Activated CD8-positive, alpha-beta T cell treated with anti-CD3 and anti-CD28 coated beads, Interleukin-2, amount 10 ng/mL, durations not matched to agents 7 days and 5 days (primary cell): ENCODE results near the gene C2. TPM values are rescaled to one million over a fixed set of nuclear protein-coding genes. Genes with fewer than 3 reads are reported as not detected.
"Not testable (repeated sequence)": the region's sequence is repeated elsewhere in the genome, so short reads cannot be mapped to it uniquely, and the experiment has no call there.

ENCODE experiments used
- ATAC-seq: fragments of 150-1000 bp; cut with Tn5 transposase; one replicate; pipeline ENCODE4 v1.10.0; 2021; ENCODE audit warnings: moderate library complexity
- CTCF ChIA-PET: fragments of 350-600 bp; sonication (Branson Sonifier 250); formaldehyde crosslinking; loops from one replicate; lab custom pipeline; 2021; ENCODE audit warnings: antibody characterized with exemption; lab: Charles Lee
- POLR2A ChIA-PET: fragments of 350-600 bp; sonication (Branson Sonifier 250); formaldehyde crosslinking; loops from one replicate; lab custom pipeline; 2021; ENCODE audit warnings: antibody characterized with exemption; lab: Charles Lee
- DNase-seq: peaks from one replicate; pipeline ENCODE4 v3.0.0-alpha.2; 2020
- H3K27ac Mint-ChIP-seq: one replicate; pipeline ENCODE4 v1.8.0; 2021; ENCODE audit warnings: mild to moderate bottlenecking, mixed read lengths
- H3K27me3 Mint-ChIP-seq: one replicate; pipeline ENCODE4 v1.8.0; 2021; ENCODE audit warnings: low read depth, mixed read lengths
- H3K36me3 Mint-ChIP-seq: one replicate; pipeline ENCODE4 v1.8.0; 2021; ENCODE audit warnings: low read depth, mixed read lengths
- H3K4me1 Mint-ChIP-seq: one replicate; pipeline ENCODE4 v1.8.0; 2021; ENCODE audit warnings: low read depth, mixed read lengths
- H3K4me3 Mint-ChIP-seq: one replicate; pipeline ENCODE4 v1.8.0; 2021; ENCODE audit warnings: mild to moderate bottlenecking, mixed read lengths
- H3K9me3 Mint-ChIP-seq: one replicate; pipeline ENCODE4 v1.8.0; 2022; ENCODE audit warnings: mixed read lengths; ENCODE audit not compliant: insufficient read depth
- total RNA-seq, 2 experiments: library from RNA; stranded (reverse); gene quantifications; one replicate each; pipeline ENCODE4 v1.2.3, GENCODE V29; 2021

Gene C2
- total RNA-seq, 2 experiments from 2014 or later, result 0.26 to 0.87 TPM

DNA sequence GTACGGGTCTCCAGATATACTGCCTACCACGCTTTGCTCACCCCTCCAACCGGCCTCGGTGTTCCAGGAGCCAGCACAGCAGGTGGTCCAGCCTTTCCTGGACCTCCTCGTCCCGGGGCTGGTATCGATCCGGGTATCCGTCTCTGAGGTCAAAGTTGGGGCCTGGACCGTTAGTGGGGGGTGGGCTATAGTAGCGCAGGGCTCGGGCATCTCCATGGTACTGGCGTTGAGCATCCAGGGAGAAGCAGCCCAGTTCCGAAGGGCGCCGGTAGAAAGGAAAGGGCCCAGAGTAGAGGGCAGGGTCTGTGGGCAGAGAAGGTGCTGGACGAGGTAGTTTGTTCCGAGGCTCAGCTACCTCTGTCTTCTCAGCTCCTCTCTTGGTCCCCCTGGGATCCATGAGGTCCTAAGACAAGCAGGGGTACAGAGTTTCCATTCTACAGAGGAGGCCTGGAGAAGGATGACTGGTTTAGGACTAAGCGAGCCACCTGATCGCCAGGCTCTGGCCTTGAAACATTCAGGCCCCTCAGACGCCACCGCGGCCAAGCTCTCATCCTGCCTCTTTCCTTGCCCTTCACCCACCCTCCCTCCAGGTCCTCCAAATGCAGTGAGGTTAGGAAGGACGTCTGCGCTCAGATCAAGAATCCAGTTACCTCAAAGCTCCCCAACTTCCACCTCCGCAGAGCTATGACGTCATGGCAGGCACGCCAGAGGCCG lies 43.9 kb downstream of the C2 start:
- peak overlapping the region; percentile 95 for H3K4me3 Mint-ChIP-seq
- H3K27ac Mint-ChIP-seq, result peak overlapping the region; percentile 100
- DNase-seq, result no peak
- no peaks in the 10 kb centered on the region for H3K27me3 Mint-ChIP-seq
- peaks cover 37% of the 10 kb centered on the region for H3K4me1 Mint-ChIP-seq
- ATAC-seq, result no peak
- no peaks in the 10 kb centered on the region for H3K9me3 Mint-ChIP-seq
- ChIA-PET POLR2A (interaction anchor here (0.8 to 6.0 kb wide), 16 partner anchors 8 to 1001 kb away, joined by 3 to 68 read pairs (median 4); partner anchors contain the start of genes BAG6, EHMT2, NELFE and PBX2), CTCF (interaction anchor here (1.0 to 2.6 kb wide), 5 partner anchors 13 to 224 kb away, joined by 3 to 15 read pairs (median 4); partner anchors contain the start of genes NELFE, NEU1 and SKIC2)
- peaks cover 36% of the 10 kb centered on the region for H3K36me3 Mint-ChIP-seq

DNA sequence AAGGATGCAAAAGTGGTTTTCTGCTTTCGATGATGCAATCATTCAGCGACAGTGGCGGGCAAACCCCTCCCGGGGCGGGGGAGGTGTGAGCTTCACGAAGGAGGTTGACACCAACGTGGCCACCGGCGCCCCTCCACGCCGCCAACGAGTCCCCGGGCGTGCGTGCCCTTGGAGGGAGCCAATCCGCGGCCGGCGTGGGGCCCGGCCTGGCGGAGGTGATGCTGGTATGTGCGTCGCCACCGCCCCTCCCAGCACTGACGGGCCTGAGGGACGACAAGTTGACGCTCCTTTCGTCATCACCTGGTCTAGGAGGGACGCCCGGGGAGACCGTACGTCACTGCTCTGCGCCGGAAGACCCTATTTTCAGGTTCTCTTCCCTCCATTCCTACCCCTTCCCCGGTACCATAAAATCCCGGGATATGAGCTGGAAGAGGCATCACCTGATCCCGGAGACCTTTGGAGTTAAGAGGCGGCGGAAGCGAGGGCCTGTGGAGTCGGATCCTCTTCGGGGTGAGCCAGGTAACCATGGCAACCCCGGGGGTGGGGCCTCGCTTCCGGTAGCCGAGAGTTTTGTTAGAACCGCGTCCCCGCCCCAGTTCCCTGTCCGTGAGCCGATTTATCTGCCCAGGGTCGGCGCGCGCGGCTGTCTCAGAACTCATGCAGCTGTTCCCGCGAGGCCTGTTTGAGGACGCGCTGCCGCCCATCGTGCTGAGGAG lies 44.6 kb downstream of the C2 start, which contains the start of gene DXO:
Gene DXO (minus strand): TSS at position 146 of the 716 bp plus-strand sequence. CDS start 463 bp downstream, outside the sequence.
- no peaks in the 10 kb centered on the region for H3K27me3 Mint-ChIP-seq
- CTCF ChIA-PET, result interaction anchor here (1.0 to 2.7 kb wide), 6 partner anchors 13 to 223 kb away, joined by 3 to 15 read pairs (median 9); partner anchors contain the start of genes NELFE, NEU1 and SKIC2
- peak within 1 kb of the TSS; percentile 100 for H3K27ac Mint-ChIP-seq
- peaks cover 32% of the 10 kb centered on the region for H3K36me3 Mint-ChIP-seq
- ATAC-seq, result peak; percentile 92
- H3K4me1 Mint-ChIP-seq, result peaks cover 37% of the 10 kb centered on the region
- POLR2A ChIA-PET, result interaction anchor here (0.8 to 6.0 kb wide), 13 partner anchors 9 to 1000 kb away, joined by 3 to 68 read pairs (median 4); partner anchors contain the start of genes BAG6, EHMT2, NELFE and PBX2
- H3K4me3 Mint-ChIP-seq, result peak within 1 kb of the TSS; percentile 95
- peak; percentile 97 for DNase-seq
- H3K9me3 Mint-ChIP-seq, result no peaks in the 10 kb centered on the region

DNA sequence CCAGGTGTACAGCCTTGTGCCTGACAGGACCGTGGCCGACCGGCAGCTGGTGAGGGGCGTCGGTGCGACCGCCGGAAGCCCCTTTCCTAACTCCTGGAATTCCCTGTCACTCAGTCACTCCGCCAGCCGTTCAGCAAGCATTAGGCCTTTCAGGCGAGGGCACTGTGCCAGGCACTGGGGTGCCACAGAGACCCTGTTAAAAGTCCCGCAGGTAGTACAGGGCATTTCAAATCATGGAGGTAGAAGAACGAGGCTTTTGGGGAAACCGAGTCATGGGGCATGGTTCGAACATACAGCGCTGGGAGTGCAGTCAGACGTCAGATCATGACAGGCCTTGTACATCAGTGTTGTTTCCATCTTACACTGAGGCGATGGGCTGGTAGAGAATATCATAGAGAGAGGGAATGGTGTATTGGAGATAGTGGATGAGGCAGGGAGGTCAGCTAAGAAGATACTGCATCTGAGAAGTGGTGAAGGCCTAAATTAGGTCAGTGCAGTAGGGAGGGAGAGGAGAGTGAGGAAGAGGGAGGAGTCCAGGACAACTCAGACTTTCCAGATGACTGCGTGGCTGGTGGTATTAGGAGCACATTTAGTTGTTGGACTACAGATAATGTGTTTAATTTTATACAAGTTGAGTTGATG lies 45.3 kb downstream of the C2 start:
- Mint-ChIP-seq H3K4me1 (peaks cover 37% of the 10 kb centered on the region), H3K9me3 (no peaks in the 10 kb centered on the region), H3K36me3 (peaks cover 25% of the 10 kb centered on the region), H3K27me3 (no peaks in the 10 kb centered on the region), H3K4me3 (peak overlapping the region; percentile 95), H3K27ac (peak overlapping the region; percentile 100)
- ChIA-PET CTCF (interaction anchor here (2.6 to 2.7 kb wide), 2 partner anchors 14 to 21 kb away, joined by 14 read pairs; partner anchors contain the start of genes NELFE and SKIC2), POLR2A (interaction anchor here (1.5 to 6.0 kb wide), 4 partner anchors 11 to 320 kb away, joined by 4 to 68 read pairs (median 8); partner anchors contain the start of genes BAG6, NELFE and SKIC2)
- DNase-seq, result no peak
- ATAC-seq, result no peak

DNA sequence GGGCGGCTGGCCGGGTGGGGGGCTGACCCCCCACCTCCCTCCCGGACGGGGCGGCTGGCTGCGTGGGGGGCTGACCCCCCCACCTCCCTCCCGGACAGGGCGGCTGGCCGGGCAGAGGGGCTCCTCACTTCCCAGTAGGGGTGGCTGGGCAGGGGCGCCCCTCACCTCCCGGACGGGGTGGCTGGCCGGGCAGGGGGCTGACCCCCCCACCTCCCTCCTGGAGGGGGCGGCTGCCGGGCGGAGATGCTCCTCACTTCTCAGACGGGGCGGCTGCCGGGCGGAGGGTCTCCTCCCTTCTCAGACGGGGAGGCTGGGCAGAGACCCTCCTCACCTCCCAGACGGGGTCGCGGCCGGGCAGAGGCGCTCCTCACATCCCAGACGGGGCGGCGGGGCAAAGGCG lies 48.5 kb downstream of the C2 start:
- POLR2A ChIA-PET, ATAC-seq, CTCF ChIA-PET, H3K9me3 Mint-ChIP-seq, H3K27me3 Mint-ChIP-seq, H3K4me3 Mint-ChIP-seq, DNase-seq, H3K27ac Mint-ChIP-seq: not testable (repeated sequence)
- Mint-ChIP-seq H3K4me1 (peaks cover 39% of the 10 kb centered on the region), H3K36me3 (peaks cover 11% of the 10 kb centered on the region)

DNA sequence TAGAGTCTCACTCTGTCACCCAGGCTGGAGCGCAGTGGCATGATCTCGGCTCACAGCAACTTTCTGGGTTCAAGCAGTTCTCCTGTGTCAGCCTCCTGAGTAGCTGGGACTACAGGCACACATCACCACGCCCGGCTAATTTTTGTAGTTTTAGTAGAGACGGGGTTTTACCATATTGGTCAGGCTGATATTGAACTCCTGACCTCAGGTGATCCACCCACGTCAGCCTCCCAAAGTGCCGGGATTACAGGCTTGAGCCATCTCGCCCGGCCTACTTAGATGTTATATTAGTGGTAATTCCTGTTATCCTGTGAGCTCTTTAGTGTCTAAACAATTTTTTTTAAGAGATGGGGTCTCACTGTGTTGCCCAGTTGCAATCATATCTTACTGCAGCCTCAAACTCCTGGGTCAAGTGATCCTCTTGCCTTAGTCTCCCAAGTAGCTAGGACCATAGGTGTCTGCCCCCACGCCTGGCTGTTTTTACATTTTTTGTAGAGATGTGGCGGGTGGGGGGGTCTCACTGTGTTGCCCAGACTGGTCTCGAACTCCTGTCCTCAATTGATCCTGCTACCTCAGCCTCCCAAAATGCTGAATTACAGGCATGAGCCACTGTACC lies 50.4 kb downstream of the C2 start:
- ChIA-PET POLR2A (no interaction called here), CTCF (no interaction called here)
- Mint-ChIP-seq H3K27me3 (no peaks in the 10 kb centered on the region), H3K9me3 (no peaks in the 10 kb centered on the region), H3K4me3 (no peak overlapping the region), H3K4me1 (peaks cover 28% of the 10 kb centered on the region), H3K27ac (no peak overlapping the region), H3K36me3 (peaks cover 8% of the 10 kb centered on the region)
- no peak for DNase-seq
- ATAC-seq, result no peak

DNA sequence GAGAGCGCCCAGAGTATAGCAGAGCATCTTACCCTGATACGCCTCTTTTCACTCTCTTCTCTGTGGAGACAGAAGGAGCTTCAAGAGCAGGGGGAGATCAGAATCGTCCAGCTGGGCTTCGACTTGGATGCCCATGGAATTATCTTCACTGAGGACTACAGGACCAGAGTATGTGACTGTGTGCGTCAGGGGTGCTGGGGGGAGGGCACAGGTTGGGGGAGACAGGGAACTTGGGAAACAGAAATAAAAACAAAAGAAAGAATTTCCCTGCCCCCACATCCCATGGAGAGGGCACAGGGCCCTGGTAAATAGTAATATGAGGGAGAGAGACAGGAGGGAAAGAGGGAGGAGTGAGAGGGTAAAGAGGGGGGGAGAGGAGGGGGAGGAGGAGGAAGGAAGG lies 51.3 kb downstream of the C2 start:
- no peak for DNase-seq
- H3K4me3 Mint-ChIP-seq, result no peak overlapping the region
- no peak for ATAC-seq
- no peaks in the 10 kb centered on the region for H3K9me3 Mint-ChIP-seq
- H3K27me3 Mint-ChIP-seq, result no peaks in the 10 kb centered on the region
- peaks cover 20% of the 10 kb centered on the region for H3K4me1 Mint-ChIP-seq
- peaks cover 6% of the 10 kb centered on the region for H3K36me3 Mint-ChIP-seq
- peak overlapping the region; percentile 87 for H3K27ac Mint-ChIP-seq
- ChIA-PET POLR2A (no interaction called here), CTCF (no interaction called here)

DNA sequence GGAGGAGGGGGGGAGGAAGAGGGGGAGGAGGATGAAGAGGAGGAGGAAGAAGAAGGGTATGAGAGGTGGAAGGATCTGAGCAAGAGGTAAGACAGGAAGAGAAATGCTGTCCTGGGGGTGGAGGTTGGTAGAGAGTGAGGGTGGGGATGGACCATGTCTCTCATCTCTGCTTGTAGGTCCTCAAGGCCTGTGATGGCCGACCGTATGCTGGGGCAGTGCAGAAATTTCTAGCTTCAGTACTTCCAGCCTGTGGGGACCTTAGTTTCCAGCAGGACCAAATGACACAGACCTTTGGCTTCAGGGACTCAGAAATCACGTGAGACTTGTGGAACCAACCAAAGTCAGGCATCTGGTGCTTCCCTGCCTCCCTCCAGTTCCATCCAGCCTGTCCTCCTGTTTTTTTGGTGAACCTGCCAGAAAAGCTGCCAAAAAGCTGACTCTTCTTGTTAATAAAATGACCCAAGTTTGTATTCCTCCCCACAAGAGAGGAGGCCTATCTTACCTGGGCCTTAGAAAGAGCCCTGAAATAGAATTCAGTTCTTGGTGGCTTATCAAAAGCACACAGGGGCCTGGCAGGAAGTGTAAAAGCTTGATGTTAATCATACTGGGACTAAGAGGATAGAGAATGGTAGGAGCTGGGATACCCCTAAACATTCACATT lies 51.9 kb downstream of the C2 start:
- no peak for ATAC-seq
- Mint-ChIP-seq H3K9me3 (no peaks in the 10 kb centered on the region), H3K27me3 (no peaks in the 10 kb centered on the region), H3K4me1 (peaks cover 16% of the 10 kb centered on the region), H3K4me3 (no peak overlapping the region), H3K36me3 (peaks cover 6% of the 10 kb centered on the region), H3K27ac (peak overlapping the region; percentile 87)
- ChIA-PET POLR2A (interaction anchor here (0.9 kb wide), 1 partner anchor 9 kb away, joined by 4 read pairs; no protein-coding TSS in a partner anchor), CTCF (no interaction called here)
- DNase-seq, result no peak

DNA sequence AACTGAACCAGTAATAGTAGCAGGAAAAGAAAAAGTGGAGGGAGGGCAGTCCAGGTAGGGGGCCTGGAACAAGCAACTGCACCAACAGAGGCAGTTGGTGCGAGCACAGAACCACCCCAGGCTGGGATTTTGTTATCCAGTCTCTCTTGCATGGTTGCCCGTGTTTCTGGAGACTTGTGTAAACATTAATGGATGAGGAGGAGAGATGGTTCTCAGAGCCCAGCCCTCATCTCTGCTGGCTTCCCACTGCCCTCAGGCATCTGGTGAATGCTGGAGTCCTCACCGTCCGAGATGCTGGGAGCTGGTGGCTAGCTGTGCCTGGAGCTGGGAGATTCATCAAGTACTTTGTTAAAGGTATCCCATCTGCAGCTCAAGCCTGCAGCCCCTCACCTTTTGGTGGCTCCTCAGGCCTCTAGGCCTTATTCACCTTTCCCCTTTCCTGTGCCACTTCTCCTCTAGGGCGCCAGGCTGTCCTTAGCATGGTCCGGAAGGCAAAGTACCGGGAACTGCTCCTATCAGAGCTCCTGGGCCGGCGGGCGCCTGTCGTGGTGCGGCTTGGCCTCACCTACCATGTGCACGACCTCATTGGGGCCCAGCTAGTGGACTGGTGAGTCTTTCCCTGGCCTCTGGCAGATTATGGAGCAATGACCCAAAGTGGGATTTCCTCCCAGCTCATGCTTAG lies 52.8 kb downstream of the C2 start:
- not testable (repeated sequence) for H3K27me3 Mint-ChIP-seq, H3K27ac Mint-ChIP-seq, ATAC-seq, H3K36me3 Mint-ChIP-seq, H3K4me3 Mint-ChIP-seq, DNase-seq, H3K9me3 Mint-ChIP-seq
- ChIA-PET CTCF (interaction anchor here (0.8 kb wide), 1 partner anchor 28 kb away, joined by 3 read pairs; no protein-coding TSS in a partner anchor), POLR2A (interaction anchor here (0.9 kb wide), 1 partner anchor 10 kb away, joined by 4 read pairs; no protein-coding TSS in a partner anchor)
- peaks cover 16% of the 10 kb centered on the region for H3K4me1 Mint-ChIP-seq

DNA sequence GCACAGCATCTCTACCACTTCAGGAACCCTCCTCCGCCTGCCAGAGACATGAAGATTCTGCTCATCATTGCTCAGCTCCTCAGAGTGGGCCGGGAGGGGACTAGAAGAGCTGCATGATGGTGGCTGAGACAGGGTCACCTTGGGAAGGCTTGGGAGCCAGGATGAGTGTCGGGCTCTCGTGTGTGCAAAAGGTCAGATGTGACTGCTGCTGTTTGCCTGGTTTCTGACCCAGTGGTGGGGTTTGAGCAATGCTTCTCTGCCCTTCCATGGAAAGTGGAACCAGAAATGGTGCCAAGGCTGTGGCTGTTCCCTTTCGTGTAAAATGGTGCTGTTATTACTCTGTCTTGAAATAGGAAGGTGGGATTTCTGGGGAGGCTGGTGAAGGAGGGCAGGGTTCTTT lies 53.5 kb downstream of the C2 start:
- POLR2A ChIA-PET, H3K36me3 Mint-ChIP-seq, DNase-seq, H3K4me3 Mint-ChIP-seq, H3K27me3 Mint-ChIP-seq, H3K27ac Mint-ChIP-seq, H3K9me3 Mint-ChIP-seq, ATAC-seq: not testable (repeated sequence)
- CTCF ChIA-PET, result interaction anchor here (0.8 kb wide), 1 partner anchor 29 kb away, joined by 3 read pairs; no protein-coding TSS in a partner anchor
- peaks cover 16% of the 10 kb centered on the region for H3K4me1 Mint-ChIP-seq

DNA sequence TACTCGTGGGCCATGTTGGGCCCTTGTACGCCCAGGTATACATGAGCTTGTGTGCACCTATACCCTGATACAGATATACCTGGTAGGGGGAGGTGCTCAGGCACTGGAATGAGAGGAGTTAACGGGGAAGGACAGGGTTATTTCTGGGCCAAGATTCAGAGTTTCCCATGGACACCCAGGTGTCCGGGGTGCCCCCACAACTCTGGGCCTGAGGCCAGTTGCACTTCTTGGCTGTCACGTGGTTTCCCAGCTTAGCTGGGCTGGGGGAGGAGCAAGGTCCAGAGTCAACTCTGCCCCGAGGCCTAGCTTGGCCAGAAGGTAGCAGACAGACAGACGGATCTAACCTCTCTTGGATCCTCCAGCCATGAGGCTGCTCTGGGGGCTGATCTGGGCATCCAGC lies 54.2 kb downstream of the C2 start, which contains the start of gene C4A:
Gene C4A (plus strand): TSS at position 314 of the 400 bp plus-strand sequence. CDS start 51 bp downstream, at position 365.
- H3K27me3 Mint-ChIP-seq, POLR2A ChIA-PET, H3K9me3 Mint-ChIP-seq, DNase-seq, H3K27ac Mint-ChIP-seq, ATAC-seq, H3K4me3 Mint-ChIP-seq, H3K36me3 Mint-ChIP-seq, CTCF ChIA-PET: not testable (repeated sequence)
- peaks cover 16% of the 10 kb centered on the region for H3K4me1 Mint-ChIP-seq
